ENCODE data around the gene DCK.
"Not testable (repeated sequence)": the region's sequence is repeated elsewhere in the genome, so short reads cannot be mapped to it uniquely, and the experiment has no call there.

Gene DCK

GRCh38 chr4:71045256-71045655 is 51.8 kb downstream of the DCK start:
- TF ChIP-seq, protein P1, sequence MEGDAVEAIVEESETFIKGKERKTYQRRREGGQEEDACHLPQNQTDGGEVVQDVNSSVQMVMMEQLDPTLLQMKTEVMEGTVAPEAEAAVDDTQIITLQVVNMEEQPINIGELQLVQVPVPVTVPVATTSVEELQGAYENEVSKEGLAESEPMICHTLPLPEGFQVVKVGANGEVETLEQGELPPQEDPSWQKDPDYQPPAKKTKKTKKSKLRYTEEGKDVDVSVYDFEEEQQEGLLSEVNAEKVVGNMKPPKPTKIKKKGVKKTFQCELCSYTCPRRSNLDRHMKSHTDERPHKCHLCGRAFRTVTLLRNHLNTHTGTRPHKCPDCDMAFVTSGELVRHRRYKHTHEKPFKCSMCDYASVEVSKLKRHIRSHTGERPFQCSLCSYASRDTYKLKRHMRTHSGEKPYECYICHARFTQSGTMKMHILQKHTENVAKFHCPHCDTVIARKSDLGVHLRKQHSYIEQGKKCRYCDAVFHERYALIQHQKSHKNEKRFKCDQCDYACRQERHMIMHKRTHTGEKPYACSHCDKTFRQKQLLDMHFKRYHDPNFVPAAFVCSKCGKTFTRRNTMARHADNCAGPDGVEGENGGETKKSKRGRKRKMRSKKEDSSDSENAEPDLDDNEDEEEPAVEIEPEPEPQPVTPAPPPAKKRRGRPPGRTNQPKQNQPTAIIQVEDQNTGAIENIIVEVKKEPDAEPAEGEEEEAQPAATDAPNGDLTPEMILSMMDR (conservative IDR thresholded peaks at IDR 0.05; ENCODE audit: low read length), result no peak
- no peak overlapping the region for H3K4me3 ChIP-seq (ENCODE audit: low read length)
- DNase-seq (ENCODE audit: low read depth), result no peak

GRCh38 chr4:71049395-71049794 is 55.9 kb downstream of the DCK start:
- no peak for DNase-seq (ENCODE audit: low read depth)
- TF ChIP-seq, protein P1 (conservative IDR thresholded peaks at IDR 0.05; ENCODE audit: low read length), result no peak
- no peak overlapping the region for H3K4me3 ChIP-seq (ENCODE audit: low read length)

GRCh38 chr4:71050809-71051208 is 57.4 kb downstream of the DCK start:
- H3K4me3 ChIP-seq (ENCODE audit: low read length), result no peak overlapping the region
- no peak for DNase-seq (ENCODE audit: low read depth)
- TF ChIP-seq, protein P1 (conservative IDR thresholded peaks at IDR 0.05; ENCODE audit: low read length), result peak; percentile 16; the same call in 1 of the 2 replicates

DNA sequence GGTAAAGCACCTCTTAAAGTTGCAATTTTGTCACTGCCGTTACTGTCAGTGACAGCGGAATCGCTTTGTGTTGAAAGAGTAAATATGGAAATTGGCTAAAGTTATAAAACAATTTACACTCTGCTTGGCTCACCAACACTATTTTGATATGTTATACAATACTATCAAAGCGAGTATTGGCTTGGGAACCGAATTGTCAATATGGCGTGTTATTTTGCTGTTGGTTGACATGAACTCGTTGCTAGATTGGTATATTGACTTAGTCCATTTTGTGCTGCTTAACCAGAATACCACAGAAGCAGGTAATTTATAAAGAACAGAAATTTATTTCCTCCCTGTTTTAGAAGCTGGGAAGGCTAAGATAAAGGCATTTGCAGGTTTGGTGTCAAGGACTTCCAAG is 58.6 kb downstream of the DCK start:
- no peak for DNase-seq (ENCODE audit: low read depth)
- TF ChIP-seq, protein P1 (conservative IDR thresholded peaks at IDR 0.05; ENCODE audit: low read length), result no peak
- no peak overlapping the region for H3K4me3 ChIP-seq (ENCODE audit: low read length)

- TF ChIP-seq, protein P1 (conservative IDR thresholded peaks at IDR 0.05; ENCODE audit: low read length), result no peak
- no peak overlapping the region for H3K4me3 ChIP-seq (ENCODE audit: low read length)
- no peak for DNase-seq (ENCODE audit: low read depth)
Observed at GRCh38 chr4:71052716-71053115, 59.3 kb downstream of the DCK start.

DNA sequence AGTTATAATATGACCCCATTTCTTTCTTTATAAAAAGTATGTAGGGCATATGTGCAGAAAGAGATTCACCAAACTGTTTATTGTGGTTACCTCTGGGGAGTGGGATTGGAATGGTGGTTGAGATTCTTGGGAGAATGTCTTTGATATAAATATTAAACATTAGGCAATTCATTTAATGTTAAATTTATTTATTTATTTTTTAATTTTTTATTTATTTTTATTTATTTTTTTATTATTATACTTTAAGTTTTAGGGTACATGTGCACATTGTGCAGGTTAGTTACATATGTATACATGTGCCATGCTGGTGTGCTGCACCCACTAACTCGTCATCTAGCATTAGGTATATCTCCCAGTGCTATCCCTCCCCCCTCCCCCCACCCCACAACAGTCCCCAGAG is 60.2 kb downstream of the DCK start:
- not testable (repeated sequence) for H3K4me3 ChIP-seq (ENCODE audit: low read length); DNase-seq (ENCODE audit: low read depth)

DNA sequence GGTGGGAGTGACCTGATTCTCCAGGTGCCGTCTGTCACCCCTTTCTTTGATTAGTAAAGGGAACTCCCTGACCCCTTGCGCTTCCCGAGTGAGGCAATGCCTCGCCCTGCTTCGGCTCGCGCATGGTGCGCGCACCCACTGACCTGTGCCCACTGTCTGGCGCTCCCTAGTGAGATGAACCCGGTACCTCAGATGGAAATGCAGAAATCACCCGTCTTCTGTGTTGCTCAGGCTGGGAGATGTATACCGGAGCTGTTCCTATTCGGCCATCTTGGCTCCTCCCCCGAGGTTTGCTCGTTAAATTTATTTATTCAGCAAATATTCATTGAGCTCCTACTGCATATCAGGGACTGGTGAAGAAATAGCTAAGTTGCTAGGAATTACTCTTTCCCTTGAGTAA is 66.1 kb downstream of the DCK start:
- not testable (repeated sequence) for DNase-seq (ENCODE audit: low read depth); H3K4me3 ChIP-seq (ENCODE audit: low read length)

GRCh38 chr4:71062436-71062835 is 69.0 kb downstream of the DCK start:
- TF ChIP-seq, protein P1 (conservative IDR thresholded peaks at IDR 0.05; ENCODE audit: low read length), result no peak
- DNase-seq (ENCODE audit: low read depth), result no peak
- no peak overlapping the region for H3K4me3 ChIP-seq (ENCODE audit: low read length)

All from AG10803 (cell line).